Parathyroid adenoma (tissue), 2 donors: ENCODE data around the gene CSRNP2.

Experiments used
- H2AFZ ChIP-seq: fragments of 300-600 bp; sonication (generic); one replicate; pipeline ENCODE4 v1.7.0; 2017; ENCODE audit warnings: antibody characterized with exemption, mild to moderate bottlenecking
- H3K27ac ChIP-seq: fragments of 300-600 bp; sonication (generic); one replicate; pipeline ENCODE4 v1.7.0; 2017
- H3K27me3 ChIP-seq: fragments of 300-600 bp; sonication (generic); one replicate; pipeline ENCODE4 v1.7.0; 2017; ENCODE audit warnings: low read length; ENCODE audit not compliant: control insufficient read depth, insufficient read depth
- H3K36me3 ChIP-seq: fragments of 300-600 bp; sonication (generic); one replicate; pipeline ENCODE4 v1.7.0; 2017; ENCODE audit warnings: low read length; ENCODE audit not compliant: control insufficient read depth, insufficient read depth
- H3K4me1 ChIP-seq: fragments of 300-600 bp; sonication (generic); one replicate; pipeline ENCODE4 v1.7.0; 2017; ENCODE audit warnings: control low read depth
- H3K4me2 ChIP-seq: fragments of 300-600 bp; sonication (generic); one replicate; pipeline ENCODE4 v1.7.0; 2017; ENCODE audit warnings: low read length
- H3K4me3 ChIP-seq: fragments of 300-600 bp; sonication (generic); one replicate; pipeline ENCODE4 v1.7.0; 2017; ENCODE audit warnings: low read depth, low read length
- H3K79me2 ChIP-seq: fragments of 300-600 bp; sonication (generic); one replicate; pipeline ENCODE4 v1.7.0; 2017; ENCODE audit warnings: control low read depth
- H3K9ac ChIP-seq: fragments of 300-600 bp; sonication (generic); one replicate; pipeline ENCODE4 v1.7.0; 2017; ENCODE audit warnings: mild to moderate bottlenecking
- H3K9me3 ChIP-seq: fragments of 300-600 bp; sonication (generic); one replicate; pipeline ENCODE4 v1.7.0; 2017; ENCODE audit warnings: low read length; ENCODE audit not compliant: control insufficient read depth
- TF ChIP-seq, protein P1 (sequence below): fragments of 300-600 bp; sonication (generic); IDR thresholded peaks from one replicate; pipeline ENCODE4 v1.7.0; 2017; ENCODE audit warnings: antibody characterized with exemption, mild to moderate bottlenecking
- donor health status: primary hyperparathyroidism.

Gene CSRNP2

GRCh38 chr12:51087818-51088217 lies 4.4 kb upstream of the CSRNP2 start:
- H2AFZ ChIP-seq = no peak overlapping the region
- no peak overlapping the region for H3K27ac ChIP-seq
- H3K27me3 ChIP-seq = no peaks in the 10 kb centered on the region
- H3K79me2 ChIP-seq = no peaks in the 10 kb centered on the region
- no peaks in the 10 kb centered on the region for H3K4me1 ChIP-seq
- H3K9ac ChIP-seq = no peak overlapping the region
- TF ChIP-seq, protein P1, sequence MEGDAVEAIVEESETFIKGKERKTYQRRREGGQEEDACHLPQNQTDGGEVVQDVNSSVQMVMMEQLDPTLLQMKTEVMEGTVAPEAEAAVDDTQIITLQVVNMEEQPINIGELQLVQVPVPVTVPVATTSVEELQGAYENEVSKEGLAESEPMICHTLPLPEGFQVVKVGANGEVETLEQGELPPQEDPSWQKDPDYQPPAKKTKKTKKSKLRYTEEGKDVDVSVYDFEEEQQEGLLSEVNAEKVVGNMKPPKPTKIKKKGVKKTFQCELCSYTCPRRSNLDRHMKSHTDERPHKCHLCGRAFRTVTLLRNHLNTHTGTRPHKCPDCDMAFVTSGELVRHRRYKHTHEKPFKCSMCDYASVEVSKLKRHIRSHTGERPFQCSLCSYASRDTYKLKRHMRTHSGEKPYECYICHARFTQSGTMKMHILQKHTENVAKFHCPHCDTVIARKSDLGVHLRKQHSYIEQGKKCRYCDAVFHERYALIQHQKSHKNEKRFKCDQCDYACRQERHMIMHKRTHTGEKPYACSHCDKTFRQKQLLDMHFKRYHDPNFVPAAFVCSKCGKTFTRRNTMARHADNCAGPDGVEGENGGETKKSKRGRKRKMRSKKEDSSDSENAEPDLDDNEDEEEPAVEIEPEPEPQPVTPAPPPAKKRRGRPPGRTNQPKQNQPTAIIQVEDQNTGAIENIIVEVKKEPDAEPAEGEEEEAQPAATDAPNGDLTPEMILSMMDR = no peak
- no peaks in the 10 kb centered on the region for H3K9me3 ChIP-seq
- H3K36me3 ChIP-seq = no peaks in the 10 kb centered on the region
- no peak overlapping the region for H3K4me2 ChIP-seq
- no peak overlapping the region for H3K4me3 ChIP-seq

DNA sequence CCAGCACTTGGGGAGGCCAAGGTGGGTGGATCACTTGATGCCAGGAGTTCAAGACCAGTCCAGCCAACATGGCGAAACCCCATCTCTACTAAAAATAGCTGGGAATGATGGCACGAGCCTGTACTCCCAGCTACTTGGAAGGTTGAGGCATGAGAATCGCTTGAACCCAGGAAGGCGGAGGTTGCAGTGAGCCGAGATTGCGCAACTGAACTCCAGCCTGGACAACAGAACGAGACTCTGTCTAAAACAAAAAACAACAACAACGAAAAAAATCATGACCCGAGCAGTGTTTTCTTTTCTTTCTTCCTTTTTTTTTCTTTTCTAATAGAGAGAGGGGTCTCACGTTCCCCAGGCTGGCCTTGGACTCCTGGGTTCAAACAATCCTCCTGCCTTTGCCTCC lies 3.5 kb upstream of the CSRNP2 start:
- TF ChIP-seq, protein P1 = no peak
- Histone ChIP-seq H3K4me1 (no peaks in the 10 kb centered on the region), H3K4me2 (no peak overlapping the region), H3K27ac (no peak overlapping the region), H3K36me3 (no peaks in the 10 kb centered on the region), H3K9ac (no peak overlapping the region), H3K27me3 (no peaks in the 10 kb centered on the region), H3K9me3 (no peaks in the 10 kb centered on the region), H2AFZ (no peak overlapping the region), H3K4me3 (no peak overlapping the region), H3K79me2 (no peaks in the 10 kb centered on the region)

GRCh38 chr12:51085757-51086156 lies 2.4 kb upstream of the CSRNP2 start:
- TF ChIP-seq, protein P1 = no peak
- H3K36me3 ChIP-seq = no peaks in the 10 kb centered on the region
- H3K9me3 ChIP-seq = no peaks in the 10 kb centered on the region
- H3K4me2 ChIP-seq = no peak overlapping the region
- no peaks in the 10 kb centered on the region for H3K4me1 ChIP-seq
- no peaks in the 10 kb centered on the region for H3K27me3 ChIP-seq
- H2AFZ ChIP-seq = no peak overlapping the region
- no peak overlapping the region for H3K4me3 ChIP-seq
- H3K79me2 ChIP-seq = no peaks in the 10 kb centered on the region
- H3K9ac ChIP-seq = no peak overlapping the region
- H3K27ac ChIP-seq = no peak overlapping the region

DNA sequence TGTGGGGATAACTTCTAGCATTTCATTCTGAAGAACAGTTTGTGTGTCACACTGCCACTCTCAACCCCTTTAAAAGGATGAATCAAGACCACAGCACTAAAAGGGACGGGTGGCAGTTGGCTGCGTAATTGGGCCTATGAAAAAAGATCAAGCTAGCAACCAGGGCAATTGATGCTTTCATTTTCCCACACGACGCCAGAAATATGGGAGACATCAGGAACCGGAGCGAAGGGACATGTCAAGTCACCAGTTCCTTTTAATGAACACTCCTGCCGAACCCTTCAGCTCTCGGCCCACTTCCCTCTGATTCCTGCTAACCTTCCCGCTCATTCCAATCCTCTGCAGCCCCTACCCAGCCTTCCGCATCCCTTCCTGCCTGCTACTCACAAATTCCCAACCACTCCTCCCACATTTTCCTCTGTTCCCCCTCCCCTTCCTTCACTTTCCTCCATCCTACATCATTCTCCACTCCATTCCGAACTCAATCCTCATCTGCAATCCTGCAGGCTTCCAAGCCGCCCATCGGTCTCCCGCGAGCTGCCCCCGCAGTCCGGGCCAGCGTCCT lies 753 bp downstream of the CSRNP2 start:
- TF ChIP-seq, protein P1 = no peak
- Histone ChIP-seq H3K9ac (peak overlapping the region; percentile 78), H2AFZ (peak overlapping the region; percentile 95), H3K4me2 (peak overlapping the region; percentile 93), H3K36me3 (no peaks in the 10 kb centered on the region), H3K27me3 (no peaks in the 10 kb centered on the region), H3K79me2 (no peaks in the 10 kb centered on the region), H3K9me3 (no peaks in the 10 kb centered on the region), H3K4me1 (peaks cover 5% of the 10 kb centered on the region), H3K27ac (peak overlapping the region; percentile 82), H3K4me3 (peak overlapping the region; percentile 93)

DNA sequence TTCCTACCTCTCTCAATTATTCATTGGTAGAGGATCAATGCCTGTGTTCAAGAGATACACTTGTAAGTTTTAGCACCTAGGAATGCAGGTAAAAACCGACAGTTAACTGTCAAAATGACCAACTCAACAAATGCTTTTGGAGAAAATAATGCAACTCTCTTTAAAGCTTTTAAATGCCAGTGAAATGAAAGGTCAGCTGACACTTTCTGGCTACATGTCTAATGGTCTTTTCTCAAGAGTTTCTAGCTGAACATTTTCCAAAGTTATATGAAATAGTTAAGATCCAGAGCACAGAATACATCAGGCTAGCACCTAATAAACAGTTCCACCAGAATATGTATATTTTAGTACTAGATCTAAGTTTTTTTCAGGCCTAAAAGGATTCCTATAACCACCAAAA lies 2.0 kb downstream of the CSRNP2 start:
- Histone ChIP-seq H3K36me3 (no peaks in the 10 kb centered on the region), H3K4me2 (no peak overlapping the region), H3K79me2 (no peaks in the 10 kb centered on the region), H3K4me1 (peaks cover 5% of the 10 kb centered on the region), H3K4me3 (peak overlapping the region; percentile 93), H3K9ac (no peak overlapping the region), H2AFZ (no peak overlapping the region), H3K9me3 (no peaks in the 10 kb centered on the region), H3K27ac (no peak overlapping the region), H3K27me3 (no peaks in the 10 kb centered on the region)
- TF ChIP-seq, protein P1 = no peak
